Measurements from ENCODE around the gene CHST11.

- TF ChIP-seq USF2 (CRISPR knock-in tag; IDR thresholded peaks at IDR 0.05) (no peak), TFAP4 (CRISPR knock-in tag; IDR thresholded peaks at IDR 0.05; ENCODE audit: borderline replicate concordance) (no peak), ZNF146 (CRISPR knock-in tag; IDR thresholded peaks at IDR 0.05; ENCODE audit: unreplicated experiment) (no peak), CHD2 (IDR thresholded peaks at IDR 0.05; ENCODE audit: low read depth, low read length) (no peak), CREM (IDR thresholded peaks at IDR 0.05; ENCODE audit: low read depth) (no peak), HMGN3 (IDR thresholded peaks at IDR 0.05; ENCODE audit: borderline replicate concordance, extremely low read depth, insufficient read length, low read depth, low read length) (no peak)
Measured at GRCh38 chr12:104695453-104696148, 238.9 kb downstream of the CHST11 start.
